ENCODE results near the gene CCDC78. TPM values are rescaled to one million over a fixed set of nuclear protein-coding genes. Genes with fewer than 3 reads are reported as not detected.

CCDC78 gene
- polyA plus RNA-seq, 1 donor (not counting 4 experiments of a cell fraction or from before 2014, with no cell fraction given) = 2.5 TPM

DNA sequence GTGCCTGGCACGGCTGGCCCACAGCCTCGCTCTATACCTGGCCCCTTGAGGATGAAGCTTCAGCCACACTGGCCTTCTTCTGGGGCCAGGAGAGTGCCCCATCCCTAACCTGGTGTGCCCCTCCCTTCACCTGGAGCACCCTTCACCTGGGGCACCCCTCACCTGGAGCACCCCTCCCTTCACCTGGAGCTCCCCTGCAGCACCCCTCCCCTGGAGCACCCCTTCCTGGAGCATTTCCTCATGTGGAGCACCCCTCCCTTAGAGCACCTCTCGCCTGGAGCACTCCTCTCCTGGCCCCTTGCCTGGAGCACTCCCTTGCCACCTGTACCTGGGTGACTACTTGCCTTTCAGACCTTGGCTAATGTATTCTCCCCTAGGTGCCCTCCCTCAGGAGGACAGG lies 18.2 kb downstream of the CCDC78 start:
- Histone ChIP-seq H3K9ac (ENCODE audit: control insufficient read depth, extremely low read depth, insufficient read depth, low read length) (no peak overlapping the region), H3K4me1 (ENCODE audit: control insufficient read depth, extremely low read depth, insufficient read depth, low read length) (peaks cover 5% of the 10 kb centered on the region), H3K4me2 (ENCODE audit: control insufficient read depth, extremely low read depth, insufficient read depth, low read depth, low read length) (no peak overlapping the region), H3K27me3 (ENCODE audit: control insufficient read depth, extremely low read depth, insufficient read depth, low read length) (peaks cover 78% of the 10 kb centered on the region), H3K9me3 (ENCODE audit: control insufficient read depth, low read depth, low read length) (no peaks in the 10 kb centered on the region), H3K27ac (ENCODE audit: control insufficient read depth, insufficient read depth, low read length) (no peak overlapping the region), H2AFZ (ENCODE audit: control insufficient read depth, low read length) (no peak overlapping the region), H3K9me1 (ENCODE audit: control insufficient read depth, extremely low read depth, insufficient read depth, low read length) (no peaks in the 10 kb centered on the region), H3K4me3 (ENCODE audit: control insufficient read depth in 2 of 3, extremely low read depth in 1 of 3, insufficient read depth in 2 of 3, low read depth in 1 of 3, low read length in 3 of 3) (no peak overlapping the region), H3K79me2 (ENCODE audit: control insufficient read depth, insufficient read depth, low read length) (no peaks in the 10 kb centered on the region), H4K20me1 (ENCODE audit: control insufficient read depth, extremely low read depth, insufficient read depth, low read length) (peaks cover 2% of the 10 kb centered on the region), H3K36me3 (ENCODE audit: control insufficient read depth in 2 of 2, extremely low read depth in 1 of 2, insufficient read depth in 2 of 2, low read length in 2 of 2) (no peaks in the 10 kb centered on the region)
- dilution Hi-C loops (cut with MboI; ENCODE audit: extremely low pct_ligation_motif_present, low sequenced_read_pairs) = no loop called here
- FAIRE-seq = no peak
- no peak for DNase-seq (ENCODE audit: low read depth, low spot score)
- TF ChIP-seq, protein P1, sequence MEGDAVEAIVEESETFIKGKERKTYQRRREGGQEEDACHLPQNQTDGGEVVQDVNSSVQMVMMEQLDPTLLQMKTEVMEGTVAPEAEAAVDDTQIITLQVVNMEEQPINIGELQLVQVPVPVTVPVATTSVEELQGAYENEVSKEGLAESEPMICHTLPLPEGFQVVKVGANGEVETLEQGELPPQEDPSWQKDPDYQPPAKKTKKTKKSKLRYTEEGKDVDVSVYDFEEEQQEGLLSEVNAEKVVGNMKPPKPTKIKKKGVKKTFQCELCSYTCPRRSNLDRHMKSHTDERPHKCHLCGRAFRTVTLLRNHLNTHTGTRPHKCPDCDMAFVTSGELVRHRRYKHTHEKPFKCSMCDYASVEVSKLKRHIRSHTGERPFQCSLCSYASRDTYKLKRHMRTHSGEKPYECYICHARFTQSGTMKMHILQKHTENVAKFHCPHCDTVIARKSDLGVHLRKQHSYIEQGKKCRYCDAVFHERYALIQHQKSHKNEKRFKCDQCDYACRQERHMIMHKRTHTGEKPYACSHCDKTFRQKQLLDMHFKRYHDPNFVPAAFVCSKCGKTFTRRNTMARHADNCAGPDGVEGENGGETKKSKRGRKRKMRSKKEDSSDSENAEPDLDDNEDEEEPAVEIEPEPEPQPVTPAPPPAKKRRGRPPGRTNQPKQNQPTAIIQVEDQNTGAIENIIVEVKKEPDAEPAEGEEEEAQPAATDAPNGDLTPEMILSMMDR (optimal IDR thresholded peaks at IDR 0.05 in 1 of 3, IDR thresholded peaks at IDR 0.05 in 1 of 3, conservative IDR thresholded peaks at IDR 0.05 in 1 of 3; ENCODE audit: extremely low read depth in 1 of 3, insufficient read depth in 2 of 3, low read length in 3 of 3) = no peak
- no peak for TF ChIP-seq EZH2 (IDR thresholded peaks at IDR 0.05; ENCODE audit: low read length)

DNA sequence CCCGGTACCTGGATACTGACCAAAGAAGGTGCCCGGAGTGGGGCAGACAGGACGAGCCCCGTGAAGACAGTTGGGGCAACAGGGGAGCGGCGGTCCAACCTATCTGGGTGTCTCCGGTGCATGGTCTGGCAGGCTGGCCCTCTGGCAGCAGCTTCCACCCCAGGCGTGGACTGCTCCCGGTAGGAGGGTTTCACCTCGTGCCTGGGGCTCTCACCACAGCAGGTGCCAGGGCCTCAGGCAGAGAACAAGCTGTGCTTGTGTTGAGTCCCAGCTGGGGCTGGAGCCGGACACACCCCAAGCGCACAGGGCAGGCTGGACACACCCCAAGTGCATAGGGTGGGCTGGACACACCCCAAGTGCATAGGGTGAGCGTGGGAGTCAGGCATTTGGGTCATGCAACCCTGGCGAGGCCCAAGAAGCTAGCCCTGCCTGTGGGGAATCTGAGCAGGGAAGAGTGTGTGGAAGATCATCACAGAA lies 19.1 kb downstream of the CCDC78 start:
- no peak overlapping the region for H3K9ac ChIP-seq (ENCODE audit: control insufficient read depth, extremely low read depth, insufficient read depth, low read length)
- H3K4me3 ChIP-seq (ENCODE audit: control insufficient read depth in 2 of 3, extremely low read depth in 1 of 3, insufficient read depth in 2 of 3, low read depth in 1 of 3, low read length in 3 of 3) = no peak overlapping the region
- DNase-seq (ENCODE audit: low read depth, low spot score) = no peak
- H3K4me2 ChIP-seq (ENCODE audit: control insufficient read depth, extremely low read depth, insufficient read depth, low read depth, low read length) = no peak overlapping the region
- dilution Hi-C loops (cut with MboI; ENCODE audit: extremely low pct_ligation_motif_present, low sequenced_read_pairs) = no loop called here
- FAIRE-seq = no peak
- no peaks in the 10 kb centered on the region for H3K9me3 ChIP-seq (ENCODE audit: control insufficient read depth, low read depth, low read length)
- peaks cover 5% of the 10 kb centered on the region for H3K4me1 ChIP-seq (ENCODE audit: control insufficient read depth, extremely low read depth, insufficient read depth, low read length)
- H2AFZ ChIP-seq (ENCODE audit: control insufficient read depth, low read length) = no peak overlapping the region
- TF ChIP-seq EZH2 (IDR thresholded peaks at IDR 0.05; ENCODE audit: low read length) = no peak
- TF ChIP-seq, protein P1 (optimal IDR thresholded peaks at IDR 0.05 in 1 of 3, IDR thresholded peaks at IDR 0.05 in 1 of 3, conservative IDR thresholded peaks at IDR 0.05 in 1 of 3; ENCODE audit: extremely low read depth in 1 of 3, insufficient read depth in 2 of 3, low read length in 3 of 3) = no peak
- H3K9me1 ChIP-seq (ENCODE audit: control insufficient read depth, extremely low read depth, insufficient read depth, low read length) = no peaks in the 10 kb centered on the region
- H3K79me2 ChIP-seq (ENCODE audit: control insufficient read depth, insufficient read depth, low read length) = no peaks in the 10 kb centered on the region
- no peak overlapping the region for H3K27ac ChIP-seq (ENCODE audit: control insufficient read depth, insufficient read depth, low read length)
- peaks cover 87% of the 10 kb centered on the region for H3K27me3 ChIP-seq (ENCODE audit: control insufficient read depth, extremely low read depth, insufficient read depth, low read length)
- no peaks in the 10 kb centered on the region for H3K36me3 ChIP-seq (ENCODE audit: control insufficient read depth in 2 of 2, extremely low read depth in 1 of 2, insufficient read depth in 2 of 2, low read length in 2 of 2)
- peaks cover 5% of the 10 kb centered on the region for H4K20me1 ChIP-seq (ENCODE audit: control insufficient read depth, extremely low read depth, insufficient read depth, low read length)
